Peyer's patch (tissue), 4 donors: ENCODE measurements around the gene TRIL.

ENCODE experiments used
- CTCF ChIP-seq, 6 experiments: fragments of 450-650 bp in 4 of 6; fragments of 200-600 bp in 2 of 6; sonication (generic) in 1 of 6; IDR thresholded peaks; one replicate each; pipeline ENCODE4 v1.5.1; 2017 to 2019; ENCODE audit warnings: antibody characterized with exemption in 6 of 6, mild to moderate bottlenecking in 3 of 6, moderate library complexity in 1 of 6
- POLR2A ChIP-seq, 2 donors: fragments of 450-650 bp; IDR thresholded peaks; one replicate each; pipeline ENCODE4 v1.5.1; 2017; ENCODE audit warnings: antibody characterized with exemption in 2 of 2, mild to moderate bottlenecking in 2 of 2, moderate library complexity in 2 of 2

GRCh38 chr7:28979776-28980175, 21.6 kb upstream of the TRIL start:
- TF ChIP-seq CTCF (IDR thresholded peaks at IDR 0.05) = no peak
- no peak for TF ChIP-seq POLR2A (IDR thresholded peaks at IDR 0.05)
